K562 (cell line): ENCODE measurements around the gene ITGB5. TPM values are rescaled to one million over a fixed set of nuclear protein-coding genes. Genes with fewer than 3 reads are reported as not detected.

Experiments used
- HLTF ChIP-seq: fragments of 450-650 bp; IDR thresholded peaks from 2 replicates; pipeline ENCODE4 v1.6.1; 2016
- MEIS2 ChIP-seq: fragments of 450-650 bp; IDR thresholded peaks from 2 replicates; pipeline ENCODE4 v1.6.1; 2014; ENCODE audit warnings: mild to moderate bottlenecking; ENCODE audit not compliant: partially characterized antibody
- RAD51 ChIP-seq: fragments of 450-650 bp; IDR thresholded peaks from 2 replicates; pipeline ENCODE4 v1.7.1; 2016; ENCODE audit warnings: low read depth, mild to moderate bottlenecking, borderline replicate concordance
- polyA plus RNA-seq, 8 experiments: library from polyadenylated mRNA; depleted of rRNA in 4 of 8; stranded (reverse) in 5 of 8; unstranded in 3 of 8; fragments of >200 nt; fragmentation: Nextera tagmentation in 2 of 8; fragmentation: Illumina TruSeq in 1 of 8; extraction: Ambion mirVana in 2 of 8; extraction: Trizol in 1 of 8; gene quantifications; 2 replicates each; pipeline versions ENCODE4 v1.2.1 to v1.2.3, GENCODE V29; 2011 to 2014; ENCODE audit warnings: inconsistent platforms in 1 of 8, missing spikeins in 1 of 8
- total RNA-seq, 7 experiments: library from RNA; depleted of rRNA in 6 of 7; stranded (reverse); fragments of >200 nt in 6 of 7; fragmentation: Illumina TruSeq in 2 of 7; extraction: Trizol in 2 of 7; gene quantifications; 2 replicates each; pipeline versions ENCODE4 v1.2.1 to v1.2.3, GENCODE V29; 2011 to 2021; ENCODE audit warnings: low replicate concordance in 1 of 7
- TF ChIP-seq, protein P1 (sequence below), 2 experiments: fragments of 450-650 bp in 1 of 2; sonication (generic) in 1 of 2; formaldehyde crosslinking in 1 of 2; IDR thresholded peaks; 2 replicates each; pipeline versions ENCODE4 v1.7.1 to v1.9.0; 2016 to 2022; ENCODE audit warnings: inconsistent platforms in 1 of 2, mild to moderate bottlenecking in 1 of 2, missing genetic modification reagents in 1 of 2
- TF ChIP-seq, protein P2 (sequence below): fragments of 250-450 bp; sonication (Bioruptor Pico); IDR thresholded peaks from 2 replicates; pipeline ENCODE4 v1.8.0; 2022; ENCODE audit warnings: moderate library complexity, mild to moderate bottlenecking, inconsistent platforms

Gene ITGB5
- total and polyA plus RNA-seq, 9 of the 15 experiments (the other 6 are each of a cell fraction or from before 2014, with no cell fraction given): 1.7 to 46.8 (median 9.9) TPM

- TF ChIP-seq, protein P1, sequence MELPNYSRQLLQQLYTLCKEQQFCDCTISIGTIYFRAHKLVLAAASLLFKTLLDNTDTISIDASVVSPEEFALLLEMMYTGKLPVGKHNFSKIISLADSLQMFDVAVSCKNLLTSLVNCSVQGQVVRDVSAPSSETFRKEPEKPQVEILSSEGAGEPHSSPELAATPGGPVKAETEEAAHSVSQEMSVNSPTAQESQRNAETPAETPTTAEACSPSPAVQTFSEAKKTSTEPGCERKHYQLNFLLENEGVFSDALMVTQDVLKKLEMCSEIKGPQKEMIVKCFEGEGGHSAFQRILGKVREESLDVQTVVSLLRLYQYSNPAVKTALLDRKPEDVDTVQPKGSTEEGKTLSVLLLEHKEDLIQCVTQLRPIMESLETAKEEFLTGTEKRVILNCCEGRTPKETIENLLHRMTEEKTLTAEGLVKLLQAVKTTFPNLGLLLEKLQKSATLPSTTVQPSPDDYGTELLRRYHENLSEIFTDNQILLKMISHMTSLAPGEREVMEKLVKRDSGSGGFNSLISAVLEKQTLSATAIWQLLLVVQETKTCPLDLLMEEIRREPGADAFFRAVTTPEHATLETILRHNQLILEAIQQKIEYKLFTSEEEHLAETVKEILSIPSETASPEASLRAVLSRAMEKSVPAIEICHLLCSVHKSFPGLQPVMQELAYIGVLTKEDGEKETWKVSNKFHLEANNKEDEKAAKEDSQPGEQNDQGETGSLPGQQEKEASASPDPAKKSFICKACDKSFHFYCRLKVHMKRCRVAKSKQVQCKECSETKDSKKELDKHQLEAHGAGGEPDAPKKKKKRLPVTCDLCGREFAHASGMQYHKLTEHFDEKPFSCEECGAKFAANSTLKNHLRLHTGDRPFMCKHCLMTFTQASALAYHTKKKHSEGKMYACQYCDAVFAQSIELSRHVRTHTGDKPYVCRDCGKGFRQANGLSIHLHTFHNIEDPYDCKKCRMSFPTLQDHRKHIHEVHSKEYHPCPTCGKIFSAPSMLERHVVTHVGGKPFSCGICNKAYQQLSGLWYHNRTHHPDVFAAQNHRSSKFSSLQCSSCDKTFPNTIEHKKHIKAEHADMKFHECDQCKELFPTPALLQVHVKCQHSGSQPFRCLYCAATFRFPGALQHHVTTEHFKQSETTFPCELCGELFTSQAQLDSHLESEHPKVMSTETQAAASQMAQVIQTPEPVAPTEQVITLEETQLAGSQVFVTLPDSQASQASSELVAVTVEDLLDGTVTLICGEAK (IDR thresholded peaks at IDR 0.05): no peak
- TF ChIP-seq, protein P1 (CRISPR knock-in tag; IDR thresholded peaks at IDR 0.05): no peak
- TF ChIP-seq HLTF (no peak), MEIS2 (no peak), RAD51 (no peak)
- TF ChIP-seq, protein P2, sequence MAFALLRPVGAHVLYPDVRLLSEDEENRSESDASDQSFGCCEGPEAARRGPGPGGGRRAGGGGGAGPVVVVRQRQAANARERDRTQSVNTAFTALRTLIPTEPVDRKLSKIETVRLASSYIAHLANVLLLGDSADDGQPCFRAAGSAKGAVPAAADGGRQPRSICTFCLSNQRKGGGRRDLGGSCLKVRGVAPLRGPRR (CRISPR knock-in tag): no peak
- TF ChIP-seq, all 486 proteins: peak for 0
Measured at GRCh38 chr3:124893526-124893925, 6.4 kb upstream of the ITGB5 start (continued).
